ENCODE results near the gene SYT2.
"Not testable (repeated sequence)": the region's sequence is repeated elsewhere in the genome, so short reads cannot be mapped to it uniquely, and the experiment has no call there.

Gene SYT2

GRCh38 chr1:202619505-202619904, 90.7 kb downstream of the SYT2 start:
- DNase-seq = no peak

GRCh38 chr1:202619012-202619411, 91.2 kb downstream of the SYT2 start:
- not testable (repeated sequence) for DNase-seq

- DNase-seq = no peak
Observed at GRCh38 chr1:202616355-202616915, 93.8 kb downstream of the SYT2 start.

- DNase-seq = peak; percentile 15
Observed at GRCh38 chr1:202615501-202616354, 94.5 kb downstream of the SYT2 start.

- DNase-seq = not testable (repeated sequence)
Observed at GRCh38 chr1:202615208-202615500, 95.1 kb downstream of the SYT2 start.

GRCh38 chr1:202614363-202615207, 95.7 kb downstream of the SYT2 start:
- DNase-seq = not testable (repeated sequence)

GRCh38 chr1:202613571-202613970, 96.7 kb downstream of the SYT2 start:
- no peak for DNase-seq

GRCh38 chr1:202612036-202612435, 98.2 kb downstream of the SYT2 start:
- DNase-seq = not testable (repeated sequence)

GRCh38 chr1:202605515-202605914, 104.7 kb downstream of the SYT2 start:
- no peak for DNase-seq

- no peak for DNase-seq
Observed at GRCh38 chr1:202603435-202603834, 106.8 kb downstream of the SYT2 start.

- no peak for DNase-seq
Observed at GRCh38 chr1:202600432-202601041, 109.7 kb downstream of the SYT2 start.

- peak; percentile 26 for DNase-seq
Observed at GRCh38 chr1:202599669-202600431, 110.4 kb downstream of the SYT2 start.

- no peak for DNase-seq
Observed at GRCh38 chr1:202597090-202597761, 113.0 kb downstream of the SYT2 start.

- no peak for DNase-seq
Observed at GRCh38 chr1:202596638-202597037, 113.6 kb downstream of the SYT2 start.

GRCh38 chr1:202593845-202594244, 116.4 kb downstream of the SYT2 start:
- DNase-seq = no peak

GRCh38 chr1:202592146-202592545, 118.1 kb downstream of the SYT2 start:
- DNase-seq = no peak

GRCh38 chr1:202591515-202591914, 118.7 kb downstream of the SYT2 start:
- DNase-seq = no peak

GRCh38 chr1:202590975-202591411, 119.3 kb downstream of the SYT2 start:
- no peak for DNase-seq

- no peak for DNase-seq
Observed at GRCh38 chr1:202590126-202590525, 120.1 kb downstream of the SYT2 start.

GRCh38 chr1:202589190-202589930, 120.9 kb downstream of the SYT2 start:
- DNase-seq = no peak

All from CD4-positive, alpha-beta T cell treated with Interleukin-17A for 1 hour (primary cell).